ENCODE results near the gene FAM9A.
"Not testable (repeated sequence)": the region's sequence is repeated elsewhere in the genome, so short reads cannot be mapped to it uniquely, and the experiment has no call there.

FAM9A gene

GRCh38 chrX:8800351-8800750 is 832 bp downstream of the FAM9A start:
- DNase-seq: not testable (repeated sequence)

GRCh38 chrX:8799281-8799680 is 1.9 kb downstream of the FAM9A start:
- not testable (repeated sequence) for DNase-seq

- DNase-seq: not testable (repeated sequence)
These were observed 2.5 kb downstream of the FAM9A start for GRCh38 chrX:8798702-8799101.

- DNase-seq: not testable (repeated sequence)
These were observed 14.1 kb downstream of the FAM9A start for GRCh38 chrX:8787119-8787518.

- no peak for DNase-seq
These were observed 17.0 kb downstream of the FAM9A start for GRCh38 chrX:8784162-8784561.

GRCh38 chrX:8783714-8784098 is 17.5 kb downstream of the FAM9A start:
- no peak for DNase-seq

- no peak for DNase-seq
These were observed 18.0 kb downstream of the FAM9A start for GRCh38 chrX:8783097-8783713.

GRCh38 chrX:8782595-8782994 is 18.6 kb downstream of the FAM9A start:
- DNase-seq: no peak

- DNase-seq: not testable (repeated sequence)
These were observed 19.3 kb downstream of the FAM9A start for GRCh38 chrX:8781921-8782320.

GRCh38 chrX:8773117-8773516 is 28.1 kb downstream of the FAM9A start:
- no peak for DNase-seq

GRCh38 chrX:8760021-8760420 is 41.2 kb downstream of the FAM9A start:
- DNase-seq: no peak

- not testable (repeated sequence) for DNase-seq
These were observed 42.5 kb downstream of the FAM9A start for GRCh38 chrX:8758706-8759105.

- DNase-seq: not testable (repeated sequence)
These were observed 43.4 kb downstream of the FAM9A start for GRCh38 chrX:8757609-8758389.

- DNase-seq: no peak
These were observed 45.4 kb downstream of the FAM9A start for GRCh38 chrX:8755813-8756212.

- no peak for DNase-seq
These were observed 46.1 kb downstream of the FAM9A start for GRCh38 chrX:8755116-8755515.

- DNase-seq: no peak
These were observed 51.5 kb downstream of the FAM9A start for GRCh38 chrX:8749697-8750096.

- no peak for DNase-seq
These were observed 52.3 kb downstream of the FAM9A start for GRCh38 chrX:8748855-8749254.

- no peak for DNase-seq
These were observed 58.0 kb downstream of the FAM9A start for GRCh38 chrX:8743126-8743732.

- DNase-seq: no peak
These were observed 59.2 kb downstream of the FAM9A start for GRCh38 chrX:8741981-8742380.

All from NCI-H2029 (cell line).